Astrocyte (in vitro differentiated cells and primary cell): ENCODE data around the gene TMEM120B.

ENCODE experiments used
- CTCF ChIP-seq: IDR thresholded peaks from 2 replicates; pipeline ENCODE4 v1.5.1; 2011; ENCODE audit warnings: low read depth, mild to moderate bottlenecking, inconsistent platforms, low read length, moderate library complexity; ENCODE audit not compliant: insufficient read depth
- EZH2 ChIP-seq: IDR thresholded peaks from 2 replicates; pipeline ENCODE4 v1.6.1; 2012; ENCODE audit warnings: mild to moderate bottlenecking, low read length, inconsistent platforms; ENCODE audit not compliant: insufficient read depth

- TF ChIP-seq CTCF (no peak), EZH2 (no peak)
Observed at GRCh38 chr12:121738340-121738858, 25.8 kb downstream of the TMEM120B start.
